C4-2B (cell line): Measurements from ENCODE around the gene PID1.

Experiments used
- CTCF ChIP-seq: fragments of 450-650 bp; conservative IDR thresholded peaks from 2 replicates; pipeline ENCODE4 v1.5.1; 2017; ENCODE audit warnings: mild to moderate bottlenecking
- ZFX ChIP-seq: fragments of 450-650 bp; IDR thresholded peaks from 2 replicates; pipeline ENCODE4 v1.6.1; 2017

- TF ChIP-seq CTCF = no peak
- no peak for TF ChIP-seq ZFX
These were observed 2.5 kb downstream of the PID1 start for GRCh38 chr2:229268626-229269025.
